ENCODE measurements around the gene STRADB. TPM values are rescaled to one million over a fixed set of nuclear protein-coding genes. Genes with fewer than 3 reads are reported as not detected.

Gene STRADB
- total and polyA plus RNA-seq, 2 experiments from 2014 or later, result 35.9 to 37.1 TPM

DNA sequence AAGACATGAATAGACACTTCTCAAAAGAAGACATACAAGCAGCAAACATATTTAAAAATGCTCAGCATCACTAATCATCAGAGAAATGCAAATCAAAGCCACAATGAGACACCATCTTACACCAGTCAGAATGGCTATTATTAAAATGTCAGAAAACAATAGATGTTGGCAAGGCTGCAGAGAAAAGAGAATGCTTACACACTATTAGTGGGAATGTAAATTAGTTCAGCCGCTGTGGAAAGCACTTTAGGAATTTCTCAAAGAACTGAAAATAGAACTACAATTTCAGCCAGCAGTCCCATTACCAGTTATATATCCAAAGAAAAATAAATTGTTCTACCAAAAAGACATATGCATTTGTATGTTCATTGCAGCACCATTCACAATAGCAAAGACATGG lies 61.7 kb downstream of the STRADB start:
- no peaks in the 10 kb centered on the region for H3K27me3 ChIP-seq (ENCODE audit: insufficient read depth)
- Mint-ChIP-seq H3K27ac (no peak overlapping the region), H3K27me3 (ENCODE audit: insufficient read depth, low read depth, poor library complexity) (no peaks in the 10 kb centered on the region), H3K9me3 (no peaks in the 10 kb centered on the region; the same call in 2 of the 3 replicates), H3K4me3 (no peak overlapping the region), H3K4me1 (no peaks in the 10 kb centered on the region), H3K36me3 (ENCODE audit: low read depth) (no peaks in the 10 kb centered on the region)
- no peaks in the 10 kb centered on the region for H3F3A ChIP-seq (replicated peaks; ENCODE audit: low read depth)
- H4K20me1 ChIP-seq (replicated peaks; ENCODE audit: insufficient read depth), result no peaks in the 10 kb centered on the region
- no peak for TF ChIP-seq CREB1 (CRISPR knock-in tag; IDR thresholded peaks at IDR 0.05; ENCODE audit: low read depth)
- TF ChIP-seq, protein P1, sequence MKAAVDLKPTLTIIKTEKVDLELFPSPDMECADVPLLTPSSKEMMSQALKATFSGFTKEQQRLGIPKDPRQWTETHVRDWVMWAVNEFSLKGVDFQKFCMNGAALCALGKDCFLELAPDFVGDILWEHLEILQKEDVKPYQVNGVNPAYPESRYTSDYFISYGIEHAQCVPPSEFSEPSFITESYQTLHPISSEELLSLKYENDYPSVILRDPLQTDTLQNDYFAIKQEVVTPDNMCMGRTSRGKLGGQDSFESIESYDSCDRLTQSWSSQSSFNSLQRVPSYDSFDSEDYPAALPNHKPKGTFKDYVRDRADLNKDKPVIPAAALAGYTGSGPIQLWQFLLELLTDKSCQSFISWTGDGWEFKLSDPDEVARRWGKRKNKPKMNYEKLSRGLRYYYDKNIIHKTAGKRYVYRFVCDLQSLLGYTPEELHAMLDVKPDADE (IDR thresholded peaks at IDR 0.05), result no peak
- TF ChIP-seq ZNF331 (CRISPR knock-in tag; IDR thresholded peaks at IDR 0.05; ENCODE audit: low read depth), result no peak
- TF ChIP-seq, protein P2, sequence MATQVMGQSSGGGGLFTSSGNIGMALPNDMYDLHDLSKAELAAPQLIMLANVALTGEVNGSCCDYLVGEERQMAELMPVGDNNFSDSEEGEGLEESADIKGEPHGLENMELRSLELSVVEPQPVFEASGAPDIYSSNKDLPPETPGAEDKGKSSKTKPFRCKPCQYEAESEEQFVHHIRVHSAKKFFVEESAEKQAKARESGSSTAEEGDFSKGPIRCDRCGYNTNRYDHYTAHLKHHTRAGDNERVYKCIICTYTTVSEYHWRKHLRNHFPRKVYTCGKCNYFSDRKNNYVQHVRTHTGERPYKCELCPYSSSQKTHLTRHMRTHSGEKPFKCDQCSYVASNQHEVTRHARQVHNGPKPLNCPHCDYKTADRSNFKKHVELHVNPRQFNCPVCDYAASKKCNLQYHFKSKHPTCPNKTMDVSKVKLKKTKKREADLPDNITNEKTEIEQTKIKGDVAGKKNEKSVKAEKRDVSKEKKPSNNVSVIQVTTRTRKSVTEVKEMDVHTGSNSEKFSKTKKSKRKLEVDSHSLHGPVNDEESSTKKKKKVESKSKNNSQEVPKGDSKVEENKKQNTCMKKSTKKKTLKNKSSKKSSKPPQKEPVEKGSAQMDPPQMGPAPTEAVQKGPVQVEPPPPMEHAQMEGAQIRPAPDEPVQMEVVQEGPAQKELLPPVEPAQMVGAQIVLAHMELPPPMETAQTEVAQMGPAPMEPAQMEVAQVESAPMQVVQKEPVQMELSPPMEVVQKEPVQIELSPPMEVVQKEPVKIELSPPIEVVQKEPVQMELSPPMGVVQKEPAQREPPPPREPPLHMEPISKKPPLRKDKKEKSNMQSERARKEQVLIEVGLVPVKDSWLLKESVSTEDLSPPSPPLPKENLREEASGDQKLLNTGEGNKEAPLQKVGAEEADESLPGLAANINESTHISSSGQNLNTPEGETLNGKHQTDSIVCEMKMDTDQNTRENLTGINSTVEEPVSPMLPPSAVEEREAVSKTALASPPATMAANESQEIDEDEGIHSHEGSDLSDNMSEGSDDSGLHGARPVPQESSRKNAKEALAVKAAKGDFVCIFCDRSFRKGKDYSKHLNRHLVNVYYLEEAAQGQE (IDR thresholded peaks at IDR 0.05; ENCODE audit: unreplicated experiment), result no peak
- TF ChIP-seq EZH2phosphoT487 (IDR thresholded peaks at IDR 0.05; ENCODE audit: unreplicated experiment), result no peak
- TF ChIP-seq EZH2 (IDR thresholded peaks at IDR 0.05; ENCODE audit: low read depth, unreplicated experiment), result no peak
- TF ChIP-seq, protein P3, sequence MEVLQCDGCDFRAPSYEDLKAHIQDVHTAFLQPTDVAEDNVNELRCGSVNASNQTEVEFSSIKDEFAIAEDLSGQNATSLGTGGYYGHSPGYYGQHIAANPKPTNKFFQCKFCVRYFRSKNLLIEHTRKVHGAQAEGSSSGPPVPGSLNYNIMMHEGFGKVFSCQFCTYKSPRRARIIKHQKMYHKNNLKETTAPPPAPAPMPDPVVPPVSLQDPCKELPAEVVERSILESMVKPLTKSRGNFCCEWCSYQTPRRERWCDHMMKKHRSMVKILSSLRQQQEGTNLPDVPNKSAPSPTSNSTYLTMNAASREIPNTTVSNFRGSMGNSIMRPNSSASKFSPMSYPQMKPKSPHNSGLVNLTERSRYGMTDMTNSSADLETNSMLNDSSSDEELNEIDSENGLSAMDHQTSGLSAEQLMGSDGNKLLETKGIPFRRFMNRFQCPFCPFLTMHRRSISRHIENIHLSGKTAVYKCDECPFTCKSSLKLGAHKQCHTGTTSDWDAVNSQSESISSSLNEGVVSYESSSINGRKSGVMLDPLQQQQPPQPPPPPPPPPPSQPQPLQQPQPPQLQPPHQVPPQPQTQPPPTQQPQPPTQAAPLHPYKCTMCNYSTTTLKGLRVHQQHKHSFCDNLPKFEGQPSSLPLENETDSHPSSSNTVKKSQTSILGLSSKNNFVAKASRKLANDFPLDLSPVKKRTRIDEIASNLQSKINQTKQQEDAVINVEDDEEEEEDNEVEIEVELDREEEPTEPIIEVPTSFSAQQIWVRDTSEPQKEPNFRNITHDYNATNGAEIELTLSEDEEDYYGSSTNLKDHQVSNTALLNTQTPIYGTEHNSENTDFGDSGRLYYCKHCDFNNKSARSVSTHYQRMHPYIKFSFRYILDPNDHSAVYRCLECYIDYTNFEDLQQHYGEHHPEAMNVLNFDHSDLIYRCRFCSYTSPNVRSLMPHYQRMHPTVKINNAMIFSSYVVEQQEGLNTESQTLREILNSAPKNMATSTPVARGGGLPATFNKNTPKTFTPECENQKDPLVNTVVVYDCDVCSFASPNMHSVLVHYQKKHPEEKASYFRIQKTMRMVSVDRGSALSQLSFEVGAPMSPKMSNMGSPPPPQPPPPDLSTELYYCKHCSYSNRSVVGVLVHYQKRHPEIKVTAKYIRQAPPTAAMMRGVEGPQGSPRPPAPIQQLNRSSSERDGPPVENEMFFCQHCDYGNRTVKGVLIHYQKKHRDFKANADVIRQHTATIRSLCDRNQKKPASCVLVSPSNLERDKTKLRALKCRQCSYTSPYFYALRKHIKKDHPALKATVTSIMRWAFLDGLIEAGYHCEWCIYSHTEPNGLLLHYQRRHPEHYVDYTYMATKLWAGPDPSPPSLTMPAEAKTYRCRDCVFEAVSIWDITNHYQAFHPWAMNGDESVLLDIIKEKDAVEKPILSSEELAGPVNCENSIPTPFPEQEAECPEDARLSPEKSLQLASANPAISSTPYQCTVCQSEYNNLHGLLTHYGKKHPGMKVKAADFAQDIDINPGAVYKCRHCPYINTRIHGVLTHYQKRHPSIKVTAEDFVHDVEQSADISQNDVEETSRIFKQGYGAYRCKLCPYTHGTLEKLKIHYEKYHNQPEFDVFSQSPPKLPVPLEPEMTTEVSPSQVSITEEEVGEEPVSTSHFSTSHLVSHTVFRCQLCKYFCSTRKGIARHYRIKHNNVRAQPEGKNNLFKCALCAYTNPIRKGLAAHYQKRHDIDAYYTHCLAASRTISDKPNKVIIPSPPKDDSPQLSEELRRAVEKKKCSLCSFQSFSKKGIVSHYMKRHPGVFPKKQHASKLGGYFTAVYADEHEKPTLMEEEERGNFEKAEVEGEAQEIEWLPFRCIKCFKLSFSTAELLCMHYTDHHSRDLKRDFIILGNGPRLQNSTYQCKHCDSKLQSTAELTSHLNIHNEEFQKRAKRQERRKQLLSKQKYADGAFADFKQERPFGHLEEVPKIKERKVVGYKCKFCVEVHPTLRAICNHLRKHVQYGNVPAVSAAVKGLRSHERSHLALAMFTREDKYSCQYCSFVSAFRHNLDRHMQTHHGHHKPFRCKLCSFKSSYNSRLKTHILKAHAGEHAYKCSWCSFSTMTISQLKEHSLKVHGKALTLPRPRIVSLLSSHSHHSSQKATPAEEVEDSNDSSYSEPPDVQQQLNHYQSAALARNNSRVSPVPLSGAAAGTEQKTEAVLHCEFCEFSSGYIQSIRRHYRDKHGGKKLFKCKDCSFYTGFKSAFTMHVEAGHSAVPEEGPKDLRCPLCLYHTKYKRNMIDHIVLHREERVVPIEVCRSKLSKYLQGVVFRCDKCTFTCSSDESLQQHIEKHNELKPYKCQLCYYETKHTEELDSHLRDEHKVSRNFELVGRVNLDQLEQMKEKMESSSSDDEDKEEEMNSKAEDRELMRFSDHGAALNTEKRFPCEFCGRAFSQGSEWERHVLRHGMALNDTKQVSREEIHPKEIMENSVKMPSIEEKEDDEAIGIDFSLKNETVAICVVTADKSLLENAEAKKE (CRISPR knock-in tag; IDR thresholded peaks at IDR 0.05), result no peak
- TF ChIP-seq, protein P4, sequence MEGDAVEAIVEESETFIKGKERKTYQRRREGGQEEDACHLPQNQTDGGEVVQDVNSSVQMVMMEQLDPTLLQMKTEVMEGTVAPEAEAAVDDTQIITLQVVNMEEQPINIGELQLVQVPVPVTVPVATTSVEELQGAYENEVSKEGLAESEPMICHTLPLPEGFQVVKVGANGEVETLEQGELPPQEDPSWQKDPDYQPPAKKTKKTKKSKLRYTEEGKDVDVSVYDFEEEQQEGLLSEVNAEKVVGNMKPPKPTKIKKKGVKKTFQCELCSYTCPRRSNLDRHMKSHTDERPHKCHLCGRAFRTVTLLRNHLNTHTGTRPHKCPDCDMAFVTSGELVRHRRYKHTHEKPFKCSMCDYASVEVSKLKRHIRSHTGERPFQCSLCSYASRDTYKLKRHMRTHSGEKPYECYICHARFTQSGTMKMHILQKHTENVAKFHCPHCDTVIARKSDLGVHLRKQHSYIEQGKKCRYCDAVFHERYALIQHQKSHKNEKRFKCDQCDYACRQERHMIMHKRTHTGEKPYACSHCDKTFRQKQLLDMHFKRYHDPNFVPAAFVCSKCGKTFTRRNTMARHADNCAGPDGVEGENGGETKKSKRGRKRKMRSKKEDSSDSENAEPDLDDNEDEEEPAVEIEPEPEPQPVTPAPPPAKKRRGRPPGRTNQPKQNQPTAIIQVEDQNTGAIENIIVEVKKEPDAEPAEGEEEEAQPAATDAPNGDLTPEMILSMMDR (conservative IDR thresholded peaks at IDR 0.05; ENCODE audit: low read depth in 2 of 2), result no peak
- TF ChIP-seq STAT1 (IDR thresholded peaks at IDR 0.05; ENCODE audit: unreplicated experiment), result no peak
- TF ChIP-seq NANOG (IDR thresholded peaks at IDR 0.05; ENCODE audit: borderline replicate concordance), result no peak
- TF ChIP-seq POLR2AphosphoS5 (IDR thresholded peaks at IDR 0.05; ENCODE audit: low read depth), result no peak
- no peak for TF ChIP-seq JUNB (IDR thresholded peaks at IDR 0.05; ENCODE audit: unreplicated experiment)
- no peak for TF ChIP-seq ZNF114 (CRISPR knock-in tag; IDR thresholded peaks at IDR 0.05)
- no peaks in the 10 kb centered on the region for H3K4me1 ChIP-seq (ENCODE audit: insufficient read depth)
- H3K4me2 ChIP-seq, result no peak overlapping the region
- H3K9me2 ChIP-seq (ENCODE audit: insufficient read depth), result no peaks in the 10 kb centered on the region
- no peaks in the 10 kb centered on the region for H3K79me2 ChIP-seq (replicated peaks; ENCODE audit: insufficient read depth)
- H3K27ac ChIP-seq (ENCODE audit: low read depth), result no peak overlapping the region
- ATAC-seq (no peak), DNase-seq (ENCODE audit: low spot score) (no peak)
- no peaks in the 10 kb centered on the region for H3K36me3 ChIP-seq (ENCODE audit: insufficient read depth)
- H2AFZ ChIP-seq, result no peak overlapping the region
- no peak overlapping the region for H3K4me3 ChIP-seq
